GM23338 (cell line): ENCODE results near the gene TRAF7. TPM values are rescaled to one million over a fixed set of nuclear protein-coding genes. Genes with fewer than 3 reads are reported as not detected.
"Not testable (repeated sequence)": the region's sequence is repeated elsewhere in the genome, so short reads cannot be mapped to it uniquely, and the experiment has no call there.

Experiments used
- ATAC-seq: fragments of 200-7000 bp; cut with Tn5 transposase; 3 replicates; pipeline ENCODE4 v1.9.1; 2020
- DNase-seq: peaks from one replicate; pipeline ENCODE4 v3.0.0-alpha.2; 2015; ENCODE audit warnings: low spot score
- H2AFZ ChIP-seq: fragments of 200-600 bp; sonication (generic); 2 replicates; pipeline ENCODE4 v1.8.0; 2016; ENCODE audit warnings: antibody characterized with exemption, mild to moderate bottlenecking, moderate library complexity
- H3F3A ChIP-seq: fragments of 200-600 bp; sonication (generic); replicated peaks from 2 replicates; pipeline ENCODE4 v1.8.0; 2017; ENCODE audit warnings: antibody characterized with exemption, mixed run types, low read depth
- H3K27ac ChIP-seq: fragments of 200-600 bp; sonication (generic); 2 replicates; pipeline ENCODE4 v1.6.1; 2016; ENCODE audit warnings: low read depth
- H3K27me3 ChIP-seq: fragments of 200-600 bp; sonication (generic); 2 replicates; pipeline ENCODE4 v1.8.0; 2016; ENCODE audit warnings: mild to moderate bottlenecking, mixed run types, moderate library complexity; ENCODE audit not compliant: insufficient read depth
- H3K36me3 ChIP-seq: fragments of 200-600 bp; sonication (generic); 2 replicates; pipeline ENCODE4 v1.8.0; 2016; ENCODE audit warnings: mild to moderate bottlenecking; ENCODE audit not compliant: insufficient read depth
- H3K4me1 ChIP-seq: fragments of 200-600 bp; sonication (generic); 2 replicates; pipeline ENCODE4 v1.8.0; 2016; ENCODE audit warnings: mild to moderate bottlenecking, moderate library complexity; ENCODE audit not compliant: insufficient read depth
- H3K4me2 ChIP-seq: fragments of 200-600 bp; sonication (generic); 2 replicates; pipeline ENCODE4 v1.7.1; 2017; ENCODE audit warnings: mixed run types
- H3K4me3 ChIP-seq: fragments of 200-600 bp; sonication (generic); 2 replicates; pipeline ENCODE4 v1.6.1; 2016; ENCODE audit warnings: mixed run types
- H3K79me2 ChIP-seq: fragments of 200-600 bp; sonication (generic); replicated peaks from 2 replicates; pipeline ENCODE4 v1.8.0; 2017; ENCODE audit warnings: mild to moderate bottlenecking; ENCODE audit not compliant: insufficient read depth
- H3K9me2 ChIP-seq: fragments of 200-600 bp; sonication (generic); 2 replicates; pipeline ENCODE4 v1.8.0; 2017; ENCODE audit not compliant: insufficient read depth
- H4K20me1 ChIP-seq: fragments of 200-600 bp; sonication (generic); replicated peaks from 2 replicates; pipeline ENCODE4 v1.8.0; 2017; ENCODE audit warnings: mild to moderate bottlenecking; ENCODE audit not compliant: insufficient read depth
- H3K27ac Mint-ChIP-seq: 2 replicates; pipeline ENCODE4 v1.8.0; 2020; ENCODE audit warnings: inconsistent platforms, mild to moderate bottlenecking, moderate library complexity, mixed read lengths
- H3K27me3 Mint-ChIP-seq: 3 replicates; pipeline ENCODE4 v1.8.0; 2022; ENCODE audit warnings: low read depth, mild to moderate bottlenecking, moderate library complexity, mixed read lengths, inconsistent platforms; ENCODE audit not compliant: insufficient read depth, poor library complexity
- H3K36me3 Mint-ChIP-seq: 3 replicates; pipeline ENCODE4 v1.8.0; 2021; ENCODE audit warnings: low read depth, mild to moderate bottlenecking, inconsistent platforms, moderate library complexity, mixed read lengths
- H3K4me1 Mint-ChIP-seq: 3 replicates; pipeline ENCODE4 v1.8.0; 2020; ENCODE audit warnings: mild to moderate bottlenecking, inconsistent platforms, mixed read lengths
- H3K4me3 Mint-ChIP-seq: 3 replicates; pipeline ENCODE4 v1.8.0; 2021; ENCODE audit warnings: moderate library complexity, mild to moderate bottlenecking, inconsistent platforms, mixed read lengths
- H3K9me3 Mint-ChIP-seq: 3 replicates; pipeline ENCODE4 v1.8.0; 2020; ENCODE audit warnings: moderate library complexity, mild to moderate bottlenecking, inconsistent platforms, mixed read lengths
- CREB1 ChIP-seq: fragments of 250-450 bp; sonication (Bioruptor Pico); IDR thresholded peaks from 2 replicates; pipeline ENCODE4 v1.5.0; 2020; ENCODE audit warnings: low read depth, mild to moderate bottlenecking, moderate library complexity
- EZH2 ChIP-seq: fragments of 200-600 bp; sonication (generic); IDR thresholded peaks from one replicate; pipeline ENCODE4 v1.8.0; 2017; ENCODE audit warnings: antibody characterized with exemption, mild to moderate bottlenecking, low read depth; ENCODE audit not compliant: unreplicated experiment
- EZH2phosphoT487 ChIP-seq: fragments of 200-600 bp; sonication (generic); IDR thresholded peaks from one replicate; pipeline ENCODE4 v1.8.1; 2018; ENCODE audit warnings: antibody characterized with exemption; ENCODE audit not compliant: unreplicated experiment
- JUNB ChIP-seq: IDR thresholded peaks from one replicate; pipeline ENCODE4 v1.6.1; 2016; ENCODE audit warnings: antibody characterized with exemption; ENCODE audit not compliant: unreplicated experiment
- NANOG ChIP-seq: IDR thresholded peaks from 2 replicates; pipeline ENCODE4 v1.6.1; 2016; ENCODE audit warnings: antibody characterized with exemption, borderline replicate concordance
- POLR2AphosphoS5 ChIP-seq: IDR thresholded peaks from 2 replicates; pipeline ENCODE4 v1.6.1; 2016; ENCODE audit warnings: antibody characterized with exemption, low read depth
- STAT1 ChIP-seq: IDR thresholded peaks from one replicate; pipeline ENCODE4 v1.6.1; 2016; ENCODE audit warnings: antibody characterized with exemption; ENCODE audit not compliant: unreplicated experiment
- ZNF114 ChIP-seq: fragments of 250-450 bp; sonication (Bioruptor Pico); IDR thresholded peaks from 2 replicates; pipeline ENCODE4 v1.5.0; 2020; ENCODE audit warnings: mild to moderate bottlenecking, moderate library complexity
- ZNF331 ChIP-seq: fragments of 250-450 bp; sonication (Bioruptor Pico); IDR thresholded peaks from 2 replicates; pipeline ENCODE4 v1.5.0; 2020; ENCODE audit warnings: low read depth, mild to moderate bottlenecking, moderate library complexity
- ZNF462 ChIP-seq: fragments of 250-450 bp; sonication (Bioruptor Pico); IDR thresholded peaks from 2 replicates; pipeline ENCODE4 v1.5.0; 2020; ENCODE audit warnings: mild to moderate bottlenecking, moderate library complexity
- polyA plus RNA-seq: library from polyadenylated mRNA; unstranded; fragments of >200 nt; fragmentation: Nextera tagmentation; extraction: Ambion mirVana; gene quantifications from 2 replicates; pipeline ENCODE4 v1.2.1, GENCODE V29; 2016
- total RNA-seq: library from RNA; depleted of rRNA; stranded (reverse); fragments of >200 nt; shearing (Covaris generic); gene quantifications from 2 replicates; pipeline ENCODE4 v1.2.3, GENCODE V29; 2014
- TF ChIP-seq, protein P1 (sequence below), 2 experiments: fragments of 200-600 bp in 1 of 2; sonication (generic) in 1 of 2; conservative IDR thresholded peaks; 2 replicates each; pipeline versions ENCODE4 v1.5.1 to v1.6.1; 2016 to 2017; ENCODE audit warnings: antibody characterized with exemption in 2 of 2, low read depth in 2 of 2, mild to moderate bottlenecking in 2 of 2, moderate library complexity in 1 of 2

The TRAF7 gene
- total and polyA plus RNA-seq, 2 experiments from 2014 or later = 36.4 to 133 TPM

DNA sequence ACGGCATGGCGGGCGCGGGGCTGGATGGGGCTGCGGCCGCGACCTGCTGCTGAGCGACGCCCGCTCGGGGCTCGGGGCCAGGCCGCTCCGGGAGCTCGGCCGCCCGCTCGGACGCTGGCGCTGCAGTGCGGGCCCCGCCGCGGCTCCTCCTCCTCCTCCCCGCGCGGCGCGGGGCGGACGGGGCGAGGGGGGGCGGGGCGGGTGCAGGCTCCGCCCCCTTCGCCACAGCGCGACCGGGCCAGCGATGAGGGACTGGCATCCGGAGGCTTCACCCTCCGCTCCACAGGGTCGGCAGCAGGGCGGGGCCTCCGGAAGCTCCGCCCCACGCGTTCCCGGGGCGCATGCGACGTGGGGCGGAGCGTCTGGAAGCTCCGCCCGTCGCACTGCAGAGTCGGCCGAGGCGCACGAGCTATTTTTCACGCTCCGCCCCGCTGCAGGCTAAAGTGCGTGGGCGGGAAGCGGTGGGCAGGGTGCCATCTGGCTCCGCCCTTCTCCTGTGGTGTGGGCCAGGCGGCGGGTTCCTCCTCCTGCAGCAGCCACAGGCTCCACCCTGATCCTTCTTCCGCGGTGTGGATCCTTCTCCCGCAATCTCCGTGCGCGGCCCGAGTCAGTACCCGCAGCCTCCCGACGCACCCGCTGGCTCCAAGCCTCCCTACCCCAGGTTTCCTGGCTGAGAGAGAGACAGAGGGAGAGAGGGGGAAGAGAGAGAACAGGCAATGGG lies 19.7 kb upstream of the TRAF7 start, which contains the start of gene PKD1:
TSS of gene PKD1 (minus strand) at position 129 of the 721 bp plus-strand sequence. CDS start 209 bp downstream, outside the sequence.
- TF ChIP-seq POLR2AphosphoS5 = peak; percentile 51; the same call in 1 of the 2 replicates
- not testable (repeated sequence) for H3K36me3 Mint-ChIP-seq, H3K27me3 Mint-ChIP-seq, H3K9me3 Mint-ChIP-seq, H3K27me3 ChIP-seq, H3K36me3 ChIP-seq, H3K9me2 ChIP-seq, H3K4me1 Mint-ChIP-seq, H3K27ac ChIP-seq, H3K79me2 ChIP-seq, H3F3A ChIP-seq, H3K4me1 ChIP-seq, H4K20me1 ChIP-seq
- H2AFZ ChIP-seq = peak within 1 kb of the TSS; percentile 32; the same call in 1 of the 2 replicates
- H3K27ac Mint-ChIP-seq = peak within 1 kb of the TSS; percentile 93
- ATAC-seq (peak; percentile 84), DNase-seq (peak; percentile 81)
- H3K4me3 Mint-ChIP-seq = peak within 1 kb of the TSS; percentile 93
- H3K4me2 ChIP-seq = peak within 1 kb of the TSS; percentile 70
- peak within 1 kb of the TSS; percentile 58 for H3K4me3 ChIP-seq

- H3K27me3 Mint-ChIP-seq = peaks cover 10% of the 10 kb centered on the region
- DNase-seq (no peak), ATAC-seq (no peak)
- no peaks in the 10 kb centered on the region for H3K9me2 ChIP-seq
- no peaks in the 10 kb centered on the region for H4K20me1 ChIP-seq
- no peak overlapping the region for H3K4me3 Mint-ChIP-seq
- H3K27me3 ChIP-seq = peaks cover 9% of the 10 kb centered on the region; the same call in 1 of the 2 replicates
- no peak overlapping the region for H3K27ac ChIP-seq
- H3F3A ChIP-seq = peaks cover 11% of the 10 kb centered on the region
- no peaks in the 10 kb centered on the region for H3K79me2 ChIP-seq
- no peaks in the 10 kb centered on the region for H3K36me3 ChIP-seq
- H2AFZ ChIP-seq = no peak overlapping the region
- H3K4me1 ChIP-seq = no peaks in the 10 kb centered on the region
- H3K4me1 Mint-ChIP-seq = no peaks in the 10 kb centered on the region; the same call in 2 of the 3 replicates
- H3K4me2 ChIP-seq = no peak overlapping the region
- H3K36me3 Mint-ChIP-seq = no peaks in the 10 kb centered on the region
- no peaks in the 10 kb centered on the region for H3K9me3 Mint-ChIP-seq
- no peak overlapping the region for H3K27ac Mint-ChIP-seq
- H3K4me3 ChIP-seq = no peak overlapping the region
- TF ChIP-seq ZNF331 (CRISPR knock-in tag) = no peak
- TF ChIP-seq NANOG = no peak
- TF ChIP-seq CREB1 (CRISPR knock-in tag) = no peak
- TF ChIP-seq ZNF462 (CRISPR knock-in tag) = no peak
- TF ChIP-seq ZNF114 (CRISPR knock-in tag) = no peak
- TF ChIP-seq, protein P1, sequence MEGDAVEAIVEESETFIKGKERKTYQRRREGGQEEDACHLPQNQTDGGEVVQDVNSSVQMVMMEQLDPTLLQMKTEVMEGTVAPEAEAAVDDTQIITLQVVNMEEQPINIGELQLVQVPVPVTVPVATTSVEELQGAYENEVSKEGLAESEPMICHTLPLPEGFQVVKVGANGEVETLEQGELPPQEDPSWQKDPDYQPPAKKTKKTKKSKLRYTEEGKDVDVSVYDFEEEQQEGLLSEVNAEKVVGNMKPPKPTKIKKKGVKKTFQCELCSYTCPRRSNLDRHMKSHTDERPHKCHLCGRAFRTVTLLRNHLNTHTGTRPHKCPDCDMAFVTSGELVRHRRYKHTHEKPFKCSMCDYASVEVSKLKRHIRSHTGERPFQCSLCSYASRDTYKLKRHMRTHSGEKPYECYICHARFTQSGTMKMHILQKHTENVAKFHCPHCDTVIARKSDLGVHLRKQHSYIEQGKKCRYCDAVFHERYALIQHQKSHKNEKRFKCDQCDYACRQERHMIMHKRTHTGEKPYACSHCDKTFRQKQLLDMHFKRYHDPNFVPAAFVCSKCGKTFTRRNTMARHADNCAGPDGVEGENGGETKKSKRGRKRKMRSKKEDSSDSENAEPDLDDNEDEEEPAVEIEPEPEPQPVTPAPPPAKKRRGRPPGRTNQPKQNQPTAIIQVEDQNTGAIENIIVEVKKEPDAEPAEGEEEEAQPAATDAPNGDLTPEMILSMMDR (conservative IDR thresholded peaks at IDR 0.05; ENCODE audit: low read depth in 2 of 2) = no peak
- no peak for TF ChIP-seq EZH2
- no peak for TF ChIP-seq STAT1
- no peak for TF ChIP-seq POLR2AphosphoS5
- no peak for TF ChIP-seq JUNB
- no peak for TF ChIP-seq EZH2phosphoT487
Measured at GRCh38 chr16:2142942-2143877, 12.4 kb upstream of the TRAF7 start.
